ENCODE results near the gene LAGE3. TPM values are rescaled to one million over a fixed set of nuclear protein-coding genes. Genes with fewer than 3 reads are reported as not detected.

The LAGE3 gene
- total and polyA plus RNA-seq, 3 donors from 2014 or later = 12.4 to 30.9 (median 29.1) TPM

GRCh38 chrX:154467556-154467955 is 11.5 kb downstream of the LAGE3 start:
- TF ChIP-seq POLR2A (IDR thresholded peaks at IDR 0.05) (no peak), CTCF (IDR thresholded peaks at IDR 0.05) (no peak)
- intact Hi-C loops (cut with DNase I; ENCODE audit: low total_unique reads) = no loop called here
- H3K9me3 ChIP-seq = no peaks in the 10 kb centered on the region
- H3K27me3 ChIP-seq = no peaks in the 10 kb centered on the region
- H3K36me3 ChIP-seq (ENCODE audit: low read depth, missing control alignments) = no peaks in the 10 kb centered on the region
- no peak overlapping the region for H3K4me3 ChIP-seq
- WGBS, 2 donors = 84% methylated on average over 6 of the region's 21 CpGs; no CpG with 5 or more reads in 1 of the 2 donors
- no peaks in the 10 kb centered on the region for H3K4me1 ChIP-seq
- no peak for DNase-seq
- H3K27ac ChIP-seq = no peak overlapping the region

GRCh38 chrX:154466907-154467306 is 12.2 kb downstream of the LAGE3 start:
- TF ChIP-seq CTCF (IDR thresholded peaks at IDR 0.05) (no peak), POLR2A (IDR thresholded peaks at IDR 0.05) (no peak)
- no peaks in the 10 kb centered on the region for H3K27me3 ChIP-seq
- H3K36me3 ChIP-seq (ENCODE audit: low read depth, missing control alignments) = no peaks in the 10 kb centered on the region
- no peaks in the 10 kb centered on the region for H3K9me3 ChIP-seq
- H3K4me3 ChIP-seq = no peak overlapping the region
- 96% methylated on average over 11 of the region's 15 CpGs; no CpG with 5 or more reads in 1 of the 2 donors for WGBS, 2 donors
- H3K27ac ChIP-seq = no peak overlapping the region
- H3K4me1 ChIP-seq = no peaks in the 10 kb centered on the region
- intact Hi-C loops (cut with DNase I; ENCODE audit: low total_unique reads) = no loop called here
- DNase-seq = no peak

GRCh38 chrX:154466036-154466435 is 13.0 kb downstream of the LAGE3 start:
- no peak overlapping the region for H3K4me3 ChIP-seq
- no peaks in the 10 kb centered on the region for H3K9me3 ChIP-seq
- TF ChIP-seq POLR2A (IDR thresholded peaks at IDR 0.05) = no peak
- TF ChIP-seq CTCF (IDR thresholded peaks at IDR 0.05) = no peak
- 93% methylated on average over 18 of the region's 32 CpGs; no CpG with 5 or more reads in 1 of the 2 donors for WGBS, 2 donors
- DNase-seq = no peak
- H3K27me3 ChIP-seq = no peaks in the 10 kb centered on the region
- intact Hi-C loops (cut with DNase I; ENCODE audit: low total_unique reads) = no loop called here
- H3K36me3 ChIP-seq (ENCODE audit: low read depth, missing control alignments) = no peaks in the 10 kb centered on the region
- H3K27ac ChIP-seq = no peak overlapping the region
- H3K4me1 ChIP-seq = no peaks in the 10 kb centered on the region

GRCh38 chrX:154465601-154466000 is 13.5 kb downstream of the LAGE3 start:
- no peak for DNase-seq
- Histone ChIP-seq H3K27ac (no peak overlapping the region), H3K9me3 (no peaks in the 10 kb centered on the region), H3K27me3 (no peaks in the 10 kb centered on the region), H3K4me3 (no peak overlapping the region), H3K36me3 (ENCODE audit: low read depth, missing control alignments) (no peaks in the 10 kb centered on the region), H3K4me1 (no peaks in the 10 kb centered on the region)
- intact Hi-C loops (cut with DNase I; ENCODE audit: low total_unique reads) = no loop called here
- 94% methylated on average over 12 of the region's 14 CpGs; no CpG with 5 or more reads in 1 of the 2 donors for WGBS, 2 donors
- no peak for TF ChIP-seq CTCF (IDR thresholded peaks at IDR 0.05)
- no peak for TF ChIP-seq POLR2A (IDR thresholded peaks at IDR 0.05)

- Histone ChIP-seq H3K4me3 (no peak overlapping the region), H3K36me3 (ENCODE audit: low read depth, missing control alignments) (no peaks in the 10 kb centered on the region), H3K9me3 (no peaks in the 10 kb centered on the region), H3K27me3 (no peaks in the 10 kb centered on the region), H3K4me1 (no peaks in the 10 kb centered on the region), H3K27ac (no peak overlapping the region)
- WGBS, 2 donors = 94% methylated on average over 13 of the region's 28 CpGs; no CpG with 5 or more reads in 1 of the 2 donors
- intact Hi-C loops (cut with DNase I; ENCODE audit: low total_unique reads) = no loop called here
- no peak for DNase-seq
- no peak for TF ChIP-seq CTCF (IDR thresholded peaks at IDR 0.05)
- no peak for TF ChIP-seq POLR2A (IDR thresholded peaks at IDR 0.05)
Measured at GRCh38 chrX:154464806-154465365, 14.2 kb downstream of the LAGE3 start.
